Astrocyte of the cerebellum (primary cell): ENCODE measurements around the gene SPTBN1.
A peak's percentile ranks its signal among the peaks of the same experiment; 100 is the strongest.

ENCODE experiments used
- DNase-seq: peaks from one replicate; pipeline ENCODE4 v3.0.0-alpha.2; 2011; ENCODE audit warnings: low read depth
- H3K4me3 ChIP-seq: 2 replicates; pipeline ENCODE4 v1.5.1; 2011; ENCODE audit warnings: mild to moderate bottlenecking, low read depth, low read length, moderate library complexity
- CTCF ChIP-seq: IDR thresholded peaks from 2 replicates; pipeline ENCODE4 v1.5.1; 2012; ENCODE audit warnings: low read length, low read depth, moderate library complexity, mild to moderate bottlenecking; ENCODE audit errors: missing control alignments
- in situ Hi-C: cut with HindIII; loops from 2 replicates; pipeline ENCODE4 v1.10.0; 2017; ENCODE audit warnings: low sequenced_read_pairs

Gene SPTBN1

GRCh38 chr2:54490863-54491262 lies 34.7 kb downstream of the SPTBN1 start:
- DNase-seq, result no peak
- H3K4me3 ChIP-seq, result no peak overlapping the region
- in situ Hi-C loops, result no loop called here

GRCh38 chr2:54492335-54492734 lies 36.2 kb downstream of the SPTBN1 start:
- no peak for DNase-seq
- no peak for TF ChIP-seq CTCF
- in situ Hi-C loops, result no loop called here
- H3K4me3 ChIP-seq, result no peak overlapping the region

More at GRCh38 chr2:54490863-54491262, 34.7 kb downstream of the SPTBN1 start:
- TF ChIP-seq CTCF, result no peak

GRCh38 chr2:54494087-54494486 lies 38.0 kb downstream of the SPTBN1 start:
- in situ Hi-C loops, result no loop called here

GRCh38 chr2:54496920-54497319 lies 40.8 kb downstream of the SPTBN1 start:
- in situ Hi-C loops, result no loop called here
- no peak for TF ChIP-seq CTCF
- no peak for DNase-seq

More at GRCh38 chr2:54494087-54494486, 38.0 kb downstream of the SPTBN1 start:
- no peak for TF ChIP-seq CTCF
- H3K4me3 ChIP-seq, result no peak overlapping the region
- DNase-seq, result no peak

GRCh38 chr2:54497763-54498680 lies 41.9 kb downstream of the SPTBN1 start:
- no peak for DNase-seq
- H3K4me3 ChIP-seq, result no peak overlapping the region
- in situ Hi-C loops, result no loop called here
- peak; percentile 48 for TF ChIP-seq CTCF

More at GRCh38 chr2:54496920-54497319, 40.8 kb downstream of the SPTBN1 start:
- no peak overlapping the region for H3K4me3 ChIP-seq

- no peak for TF ChIP-seq CTCF
- in situ Hi-C loops, result no loop called here
- no peak overlapping the region for H3K4me3 ChIP-seq
- DNase-seq, result no peak
Observed at GRCh38 chr2:54499661-54500060, 43.5 kb downstream of the SPTBN1 start.
